Osteocyte (in vitro differentiated cells): Measurements from ENCODE around the gene FZD8. TPM values are rescaled to one million over a fixed set of nuclear protein-coding genes. Genes with fewer than 3 reads are reported as not detected.
A peak's percentile ranks its signal among the peaks of the same experiment; 100 is the strongest.
"Not testable (repeated sequence)": the region's sequence is repeated elsewhere in the genome, so short reads cannot be mapped to it uniquely, and the experiment has no call there.

Experiments used
- DNase-seq: peaks from one replicate; pipeline ENCODE4 v3.0.0; 2021; ENCODE audit warnings: mixed read lengths; ENCODE audit not compliant: unreplicated experiment; ENCODE audit errors: extremely low spot score
- H3K27ac Mint-ChIP-seq: one replicate; pipeline ENCODE4 v1.8.0; 2021; ENCODE audit warnings: mild to moderate bottlenecking, mixed read lengths; ENCODE audit not compliant: unreplicated experiment
- H3K27me3 Mint-ChIP-seq: one replicate; pipeline ENCODE4 v1.8.0; 2021; ENCODE audit warnings: mixed read lengths; ENCODE audit not compliant: unreplicated experiment
- H3K36me3 Mint-ChIP-seq: one replicate; pipeline ENCODE4 v1.8.0; 2021; ENCODE audit warnings: mixed read lengths; ENCODE audit not compliant: unreplicated experiment
- H3K4me1 Mint-ChIP-seq: one replicate; pipeline ENCODE4 v1.8.0; 2021; ENCODE audit warnings: mixed read lengths; ENCODE audit not compliant: unreplicated experiment
- H3K4me3 Mint-ChIP-seq: one replicate; pipeline ENCODE4 v1.8.0; 2021; ENCODE audit warnings: mild to moderate bottlenecking, moderate library complexity, mixed read lengths; ENCODE audit not compliant: unreplicated experiment
- H3K9me3 Mint-ChIP-seq: one replicate; pipeline ENCODE4 v1.8.0; 2021; ENCODE audit warnings: mixed read lengths; ENCODE audit not compliant: unreplicated experiment
- long read RNA-seq: library from polyadenylated mRNA; unstranded; transcript quantifications from one replicate; pipeline ENCODE4 v2.0.0, GENCODE V29; 2021
- total RNA-seq: library from RNA; stranded (reverse); gene quantifications from 2 replicates; pipeline ENCODE4 v1.2.1, GENCODE V29; 2021
- TF ChIP-seq, protein P1 (sequence below): fragments of 200-600 bp; sonication (generic); IDR thresholded peaks from 2 replicates; pipeline ENCODE4 v1.5.0; 2021; ENCODE audit warnings: antibody characterized with exemption, mild to moderate bottlenecking, moderate library complexity

Gene FZD8, protein sequence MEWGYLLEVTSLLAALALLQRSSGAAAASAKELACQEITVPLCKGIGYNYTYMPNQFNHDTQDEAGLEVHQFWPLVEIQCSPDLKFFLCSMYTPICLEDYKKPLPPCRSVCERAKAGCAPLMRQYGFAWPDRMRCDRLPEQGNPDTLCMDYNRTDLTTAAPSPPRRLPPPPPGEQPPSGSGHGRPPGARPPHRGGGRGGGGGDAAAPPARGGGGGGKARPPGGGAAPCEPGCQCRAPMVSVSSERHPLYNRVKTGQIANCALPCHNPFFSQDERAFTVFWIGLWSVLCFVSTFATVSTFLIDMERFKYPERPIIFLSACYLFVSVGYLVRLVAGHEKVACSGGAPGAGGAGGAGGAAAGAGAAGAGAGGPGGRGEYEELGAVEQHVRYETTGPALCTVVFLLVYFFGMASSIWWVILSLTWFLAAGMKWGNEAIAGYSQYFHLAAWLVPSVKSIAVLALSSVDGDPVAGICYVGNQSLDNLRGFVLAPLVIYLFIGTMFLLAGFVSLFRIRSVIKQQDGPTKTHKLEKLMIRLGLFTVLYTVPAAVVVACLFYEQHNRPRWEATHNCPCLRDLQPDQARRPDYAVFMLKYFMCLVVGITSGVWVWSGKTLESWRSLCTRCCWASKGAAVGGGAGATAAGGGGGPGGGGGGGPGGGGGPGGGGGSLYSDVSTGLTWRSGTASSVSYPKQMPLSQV
- 28.0 and 28.7 TPM in 2 replicates for total RNA-seq
- long read RNA-seq, full-length matches to known transcripts = 1 of 1 reads
- long read RNA-seq, partial matches to known transcripts = 0 of 1 reads
- long read RNA-seq, other reads (novel, unspliced or antisense) = 0 of 1 reads

DNA sequence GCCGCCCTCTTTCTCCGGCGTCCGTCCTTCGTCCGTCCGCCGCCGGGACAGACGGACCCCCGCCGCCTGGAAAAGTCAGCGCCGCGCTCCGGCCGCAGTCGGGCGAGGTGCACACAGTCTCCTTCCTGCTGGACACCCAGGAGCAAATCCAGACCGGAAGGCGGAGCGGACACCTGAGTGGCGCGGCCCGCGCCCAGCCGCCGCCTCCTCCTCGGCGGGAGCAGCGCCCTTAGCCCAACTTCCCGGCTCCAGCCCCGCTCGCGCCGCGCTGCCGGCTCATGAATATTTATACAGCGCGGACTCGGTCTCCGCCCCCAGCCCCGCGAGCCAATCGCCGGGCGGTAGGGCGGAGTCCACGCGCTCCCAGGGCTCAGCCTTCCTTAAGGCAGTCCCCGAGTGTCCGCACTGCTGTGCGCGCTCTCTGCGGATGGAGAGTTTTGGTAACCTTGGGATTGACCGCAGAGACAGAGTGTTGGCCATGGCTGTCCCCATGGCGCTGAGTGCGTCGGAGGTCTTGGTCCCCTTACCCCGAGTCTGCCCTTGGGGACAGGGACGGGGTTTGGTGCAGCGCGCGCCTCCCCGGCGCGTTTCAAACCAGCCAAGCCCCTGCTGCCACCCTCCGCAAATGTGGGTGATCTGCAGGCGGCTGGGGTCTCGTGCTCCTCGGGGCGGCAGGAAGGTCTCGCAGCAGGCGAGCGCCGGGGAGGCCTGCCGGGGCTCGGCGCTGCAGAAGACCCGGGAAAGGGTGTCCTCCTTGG is at the start of gene FZD8:
Gene FZD8 (minus strand): TSS at position 262 of the 758 bp plus-strand sequence. CDS start 867 bp downstream, outside the sequence.
- H3K27me3 Mint-ChIP-seq = no peaks in the 10 kb centered on the region

DNA sequence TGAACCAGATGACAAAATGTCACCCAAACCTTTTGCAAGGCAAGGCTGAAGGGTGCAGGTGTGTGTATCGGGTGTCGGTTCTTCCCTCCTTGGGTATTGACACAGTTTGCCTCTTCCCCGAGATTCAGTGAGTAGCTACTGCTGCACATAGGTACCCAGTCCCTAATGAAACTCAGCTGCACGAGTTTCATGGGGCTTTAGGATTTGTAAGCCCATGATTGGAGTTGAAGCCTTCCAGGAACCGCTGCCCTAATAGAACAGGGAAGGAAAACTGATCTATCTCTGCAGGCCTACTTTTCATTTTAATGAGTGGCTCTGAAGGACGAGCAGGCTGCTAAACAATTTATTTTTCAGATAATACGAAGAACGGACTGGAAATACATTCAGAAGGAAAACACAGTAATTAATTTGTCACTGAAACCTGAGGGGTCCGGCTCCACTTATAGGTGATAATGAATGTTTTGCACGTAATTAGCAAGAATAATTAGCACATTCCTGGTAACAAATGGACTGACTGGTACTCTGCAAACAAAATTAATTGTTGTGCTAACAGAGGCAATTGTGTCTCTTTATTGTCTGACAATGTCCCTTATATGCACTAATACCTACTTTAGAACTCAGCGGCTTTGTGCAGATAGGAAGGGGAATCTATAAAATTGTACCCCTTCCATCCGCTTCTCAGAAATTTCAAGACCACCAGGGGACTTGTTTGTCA is 49.6 kb upstream of the FZD8 start:
- TF ChIP-seq, protein P1, sequence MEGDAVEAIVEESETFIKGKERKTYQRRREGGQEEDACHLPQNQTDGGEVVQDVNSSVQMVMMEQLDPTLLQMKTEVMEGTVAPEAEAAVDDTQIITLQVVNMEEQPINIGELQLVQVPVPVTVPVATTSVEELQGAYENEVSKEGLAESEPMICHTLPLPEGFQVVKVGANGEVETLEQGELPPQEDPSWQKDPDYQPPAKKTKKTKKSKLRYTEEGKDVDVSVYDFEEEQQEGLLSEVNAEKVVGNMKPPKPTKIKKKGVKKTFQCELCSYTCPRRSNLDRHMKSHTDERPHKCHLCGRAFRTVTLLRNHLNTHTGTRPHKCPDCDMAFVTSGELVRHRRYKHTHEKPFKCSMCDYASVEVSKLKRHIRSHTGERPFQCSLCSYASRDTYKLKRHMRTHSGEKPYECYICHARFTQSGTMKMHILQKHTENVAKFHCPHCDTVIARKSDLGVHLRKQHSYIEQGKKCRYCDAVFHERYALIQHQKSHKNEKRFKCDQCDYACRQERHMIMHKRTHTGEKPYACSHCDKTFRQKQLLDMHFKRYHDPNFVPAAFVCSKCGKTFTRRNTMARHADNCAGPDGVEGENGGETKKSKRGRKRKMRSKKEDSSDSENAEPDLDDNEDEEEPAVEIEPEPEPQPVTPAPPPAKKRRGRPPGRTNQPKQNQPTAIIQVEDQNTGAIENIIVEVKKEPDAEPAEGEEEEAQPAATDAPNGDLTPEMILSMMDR = no peak
- Mint-ChIP-seq H3K36me3 (no peaks in the 10 kb centered on the region), H3K4me3 (no peak overlapping the region), H3K9me3 (no peaks in the 10 kb centered on the region), H3K27me3 (peaks cover 30% of the 10 kb centered on the region), H3K27ac (no peak overlapping the region), H3K4me1 (no peaks in the 10 kb centered on the region)
- DNase-seq = no peak

More for the DNA sequence above, at the start of gene FZD8:
- DNase-seq = peak; percentile 96
- Mint-ChIP-seq H3K4me1 (peaks cover 37% of the 10 kb centered on the region), H3K27ac (peak within 1 kb of the TSS; percentile 41), H3K9me3 (no peaks in the 10 kb centered on the region), H3K4me3 (peak within 1 kb of the TSS; percentile 81), H3K36me3 (no peaks in the 10 kb centered on the region)
- TF ChIP-seq, protein P1 = peak; percentile 24

DNA sequence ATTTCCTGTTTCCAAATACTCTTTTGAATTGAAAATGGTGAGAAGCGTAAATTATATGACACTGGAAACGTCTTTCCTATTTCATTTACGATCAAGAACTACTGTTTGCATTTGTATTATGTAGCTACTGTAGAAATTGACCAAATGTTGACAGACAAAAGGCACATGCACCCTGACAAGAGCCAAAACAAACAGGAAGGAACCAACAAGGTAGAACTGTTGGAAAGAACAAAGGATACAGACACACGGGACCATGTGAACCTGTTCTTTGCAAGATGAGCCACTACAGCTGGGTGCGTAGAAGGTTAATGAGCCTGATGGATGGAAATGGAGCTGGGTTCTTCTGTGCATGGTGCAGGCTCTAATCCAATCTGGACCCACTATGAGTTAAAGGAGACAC is 48.4 kb upstream of the FZD8 start:
- no peak for DNase-seq
- no peak overlapping the region for H3K4me3 Mint-ChIP-seq
- H3K27me3 Mint-ChIP-seq = peaks cover 30% of the 10 kb centered on the region
- H3K36me3 Mint-ChIP-seq = no peaks in the 10 kb centered on the region
- peaks cover under 1% of the 10 kb centered on the region for H3K4me1 Mint-ChIP-seq
- no peaks in the 10 kb centered on the region for H3K9me3 Mint-ChIP-seq
- H3K27ac Mint-ChIP-seq = no peak overlapping the region
- TF ChIP-seq, protein P1 = no peak

DNA sequence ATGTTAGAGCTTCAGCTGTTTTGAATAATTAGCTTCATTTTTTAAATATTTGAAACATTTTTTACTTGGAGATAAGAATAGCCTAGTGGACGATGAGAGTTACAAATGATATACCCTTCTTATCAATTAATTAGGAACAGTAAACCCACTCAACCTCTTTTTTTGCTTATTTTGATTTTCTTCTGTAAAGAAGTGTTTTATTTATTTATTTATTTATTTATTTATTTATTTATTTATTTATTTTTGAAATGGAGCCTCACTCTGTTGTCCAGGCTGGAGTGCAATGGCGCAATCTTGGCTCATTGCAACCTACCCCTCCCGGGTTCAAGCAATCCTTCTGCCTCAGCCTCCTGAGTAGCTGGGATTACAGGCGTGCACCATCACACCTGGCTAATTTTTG is 43.8 kb upstream of the FZD8 start:
- not testable (repeated sequence) for H3K9me3 Mint-ChIP-seq, DNase-seq, H3K4me3 Mint-ChIP-seq, H3K36me3 Mint-ChIP-seq, H3K27ac Mint-ChIP-seq
- H3K27me3 Mint-ChIP-seq = peaks cover 17% of the 10 kb centered on the region
- peaks cover 13% of the 10 kb centered on the region for H3K4me1 Mint-ChIP-seq

DNA sequence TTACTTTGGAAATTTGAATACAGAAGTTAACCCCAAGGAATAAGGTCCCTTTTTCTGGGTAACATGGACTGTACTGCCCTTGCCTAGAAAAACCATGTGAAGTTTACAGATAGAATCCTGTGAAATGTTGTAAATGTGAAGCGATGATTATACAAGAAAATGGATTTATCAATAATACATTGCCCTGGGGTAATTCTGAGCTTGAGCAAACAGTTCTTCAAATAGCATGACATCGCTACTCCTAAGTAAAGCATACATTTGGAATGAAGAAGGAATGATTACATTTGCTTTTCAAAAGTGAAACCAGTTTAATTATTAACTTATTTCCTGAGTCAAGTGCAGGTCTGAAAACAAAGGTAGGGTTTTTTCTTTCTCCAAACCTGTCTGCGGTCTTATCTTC is 43.3 kb upstream of the FZD8 start:
- no peak overlapping the region for H3K4me3 Mint-ChIP-seq
- no peak for DNase-seq
- no peaks in the 10 kb centered on the region for H3K36me3 Mint-ChIP-seq
- no peak overlapping the region for H3K27ac Mint-ChIP-seq
- H3K27me3 Mint-ChIP-seq = peaks cover 15% of the 10 kb centered on the region
- H3K9me3 Mint-ChIP-seq = no peaks in the 10 kb centered on the region
- peaks cover 13% of the 10 kb centered on the region for H3K4me1 Mint-ChIP-seq
- TF ChIP-seq, protein P1 = no peak
